ENCODE results near the gene FAM20A. TPM values are rescaled to one million over a fixed set of nuclear protein-coding genes. Genes with fewer than 3 reads are reported as not detected.

FAM20A gene
- total RNA-seq, 2 experiments from 2014 or later = not detected

DNA sequence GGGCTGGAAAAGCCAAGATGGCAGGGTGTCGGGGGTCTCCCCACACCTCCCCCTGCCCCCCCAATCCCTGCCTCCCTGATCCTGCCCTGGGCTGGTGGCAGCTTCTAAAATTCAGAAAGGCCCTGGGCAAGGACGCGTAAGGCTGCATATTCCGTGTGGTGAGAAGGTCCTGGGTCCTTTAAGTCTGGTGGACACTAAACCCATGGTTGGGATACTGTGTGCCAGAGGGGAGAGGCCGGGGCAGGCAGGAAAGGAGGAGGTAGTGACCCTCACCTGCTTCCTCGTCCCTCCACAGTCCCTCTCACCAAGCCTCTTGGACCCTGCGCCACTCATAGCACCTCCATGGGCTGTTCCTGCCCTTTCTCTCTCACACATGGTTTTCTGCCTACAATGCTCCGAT is 60.2 kb downstream of the FAM20A start:
- no peak overlapping the region for H3K4me3 ChIP-seq (ENCODE audit: low read length)
- no peaks in the 10 kb centered on the region for H3K27me3 Mint-ChIP-seq
- no peak overlapping the region for H3K4me3 Mint-ChIP-seq
- ChIA-PET POLR2A (no interaction called here), CTCF (no interaction called here)
- H3K27ac Mint-ChIP-seq = no peak overlapping the region
- H3K9me3 ChIP-seq (ENCODE audit: control insufficient read depth in 1 of 2, insufficient read depth in 1 of 2, low read length in 2 of 2) = no peaks in the 10 kb centered on the region
- H3K4me1 ChIP-seq (ENCODE audit: insufficient read depth, low read length) = no peaks in the 10 kb centered on the region
- ATAC-seq (ENCODE audit: poor library complexity) (no peak), DNase-seq (no peak)
- H3K9me3 Mint-ChIP-seq = no peaks in the 10 kb centered on the region
- H3K36me3 Mint-ChIP-seq (ENCODE audit: low read depth) = peaks cover 35% of the 10 kb centered on the region
- TF ChIP-seq, protein P1, sequence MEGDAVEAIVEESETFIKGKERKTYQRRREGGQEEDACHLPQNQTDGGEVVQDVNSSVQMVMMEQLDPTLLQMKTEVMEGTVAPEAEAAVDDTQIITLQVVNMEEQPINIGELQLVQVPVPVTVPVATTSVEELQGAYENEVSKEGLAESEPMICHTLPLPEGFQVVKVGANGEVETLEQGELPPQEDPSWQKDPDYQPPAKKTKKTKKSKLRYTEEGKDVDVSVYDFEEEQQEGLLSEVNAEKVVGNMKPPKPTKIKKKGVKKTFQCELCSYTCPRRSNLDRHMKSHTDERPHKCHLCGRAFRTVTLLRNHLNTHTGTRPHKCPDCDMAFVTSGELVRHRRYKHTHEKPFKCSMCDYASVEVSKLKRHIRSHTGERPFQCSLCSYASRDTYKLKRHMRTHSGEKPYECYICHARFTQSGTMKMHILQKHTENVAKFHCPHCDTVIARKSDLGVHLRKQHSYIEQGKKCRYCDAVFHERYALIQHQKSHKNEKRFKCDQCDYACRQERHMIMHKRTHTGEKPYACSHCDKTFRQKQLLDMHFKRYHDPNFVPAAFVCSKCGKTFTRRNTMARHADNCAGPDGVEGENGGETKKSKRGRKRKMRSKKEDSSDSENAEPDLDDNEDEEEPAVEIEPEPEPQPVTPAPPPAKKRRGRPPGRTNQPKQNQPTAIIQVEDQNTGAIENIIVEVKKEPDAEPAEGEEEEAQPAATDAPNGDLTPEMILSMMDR (IDR thresholded peaks at IDR 0.05) = no peak
- H3K36me3 ChIP-seq (ENCODE audit: insufficient read depth, low read length) = peaks cover 28% of the 10 kb centered on the region
- intact Hi-C loops (cut with DNase I, micrococcal nuclease) = no loop called here
- no peak overlapping the region for H3K27ac ChIP-seq (ENCODE audit: low read depth in 1 of 2, low read length in 2 of 2)
- H3K27me3 ChIP-seq (ENCODE audit: control insufficient read depth in 1 of 2, insufficient read depth in 2 of 2, low read length in 2 of 2) = no peaks in the 10 kb centered on the region
- H3K4me1 Mint-ChIP-seq (ENCODE audit: low read depth) = no peaks in the 10 kb centered on the region

DNA sequence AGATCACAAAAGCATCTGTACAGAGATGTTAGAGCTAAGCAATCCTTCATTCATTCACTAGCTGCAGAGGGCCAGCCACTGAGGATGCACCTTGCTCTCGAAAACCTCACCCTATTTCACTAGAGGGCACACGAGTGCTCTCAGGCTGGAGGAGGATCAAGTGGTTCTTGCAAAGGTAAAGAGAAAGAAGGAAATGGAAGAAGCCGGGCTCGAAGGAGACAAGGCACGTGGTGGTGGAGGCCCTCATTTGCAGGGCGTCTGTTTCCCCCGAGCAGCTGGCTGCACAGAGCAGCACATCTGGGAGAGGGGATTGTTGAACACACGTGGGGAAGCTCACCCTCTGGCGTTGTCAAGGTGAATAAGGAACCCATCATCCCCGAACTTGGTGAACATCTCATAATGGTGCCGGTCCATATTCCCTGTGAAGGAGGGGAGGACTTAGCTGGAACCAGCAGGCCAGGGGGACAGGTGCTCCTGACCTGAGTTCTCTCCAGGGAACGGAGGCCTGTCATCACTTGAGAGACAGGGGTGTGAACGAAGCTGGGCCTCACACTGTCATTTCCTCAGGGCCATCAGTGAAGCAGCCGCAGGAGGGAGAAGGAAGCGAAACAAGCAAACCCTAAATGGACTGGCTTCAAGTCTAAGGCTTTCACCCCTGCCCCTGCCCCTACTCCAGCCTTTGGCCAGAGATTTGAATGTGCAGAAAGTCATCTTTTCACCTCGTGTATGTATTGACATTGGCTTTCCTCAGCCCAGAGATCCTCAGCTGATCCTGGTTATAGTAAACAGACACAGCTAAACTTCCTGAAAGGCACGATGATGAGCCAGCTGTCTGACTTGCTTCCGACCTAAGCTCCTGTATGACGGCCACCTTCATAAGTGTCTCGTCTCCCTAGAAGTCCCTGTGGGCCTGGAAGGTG is 61.4 kb downstream of the FAM20A start:
- Mint-ChIP-seq H3K9me3 (no peaks in the 10 kb centered on the region), H3K4me1 (ENCODE audit: low read depth) (no peaks in the 10 kb centered on the region), H3K27me3 (no peaks in the 10 kb centered on the region), H3K4me3 (no peak overlapping the region), H3K36me3 (ENCODE audit: low read depth) (peaks cover 45% of the 10 kb centered on the region), H3K27ac (no peak overlapping the region)
- Histone ChIP-seq H3K36me3 (ENCODE audit: insufficient read depth, low read length) (peaks cover 40% of the 10 kb centered on the region), H3K4me3 (ENCODE audit: low read length) (no peak overlapping the region), H3K9me3 (ENCODE audit: control insufficient read depth in 1 of 2, insufficient read depth in 1 of 2, low read length in 2 of 2) (no peaks in the 10 kb centered on the region), H3K4me1 (ENCODE audit: insufficient read depth, low read length) (no peaks in the 10 kb centered on the region), H3K27ac (ENCODE audit: low read depth in 1 of 2, low read length in 2 of 2) (no peak overlapping the region), H3K27me3 (ENCODE audit: control insufficient read depth in 1 of 2, insufficient read depth in 2 of 2, low read length in 2 of 2) (no peaks in the 10 kb centered on the region)
- DNase-seq = peak in 1 of 14 experiments; percentile 10
- POLR2A ChIA-PET = no interaction called here
- TF ChIP-seq, protein P1 (IDR thresholded peaks at IDR 0.05) = no peak
- intact Hi-C loops (cut with DNase I, micrococcal nuclease) = loop anchor here in 1 of 2 experiments (5.0 kb wide), 1 partner anchor 707 kb away; no protein-coding TSS in a partner anchor
- ATAC-seq (ENCODE audit: poor library complexity) = no peak
- CTCF ChIA-PET = no interaction called here

DNA sequence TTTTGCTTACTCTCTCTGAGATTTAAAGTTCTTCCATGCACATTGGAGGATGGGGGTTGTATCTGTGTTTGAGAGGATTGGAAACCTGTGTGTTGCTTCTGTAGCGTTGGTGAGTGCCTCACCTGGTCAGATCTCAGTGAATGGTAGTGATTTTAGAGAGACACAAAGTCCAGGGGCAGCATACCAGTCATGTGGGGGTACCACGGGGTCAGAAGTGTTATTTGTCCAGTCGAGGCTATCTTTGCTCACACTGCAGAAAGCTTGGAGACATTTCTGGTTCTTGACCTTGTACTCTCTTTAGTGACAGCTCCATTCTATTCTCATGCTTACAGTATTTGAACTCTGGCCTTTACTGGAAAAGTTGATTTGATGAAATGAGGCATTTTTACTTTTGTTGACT is 65.2 kb downstream of the FAM20A start:
- H3K36me3 Mint-ChIP-seq (ENCODE audit: low read depth) = peaks cover 80% of the 10 kb centered on the region
- no peak overlapping the region for H3K4me3 Mint-ChIP-seq
- POLR2A ChIA-PET = no interaction called here

More for the DNA sequence above, 65.2 kb downstream of the FAM20A start:
- no peaks in the 10 kb centered on the region for H3K9me3 Mint-ChIP-seq
- CTCF ChIA-PET = no interaction called here
- Histone ChIP-seq H3K36me3 (ENCODE audit: insufficient read depth, low read length) (peaks cover 78% of the 10 kb centered on the region), H3K27me3 (ENCODE audit: control insufficient read depth in 1 of 2, insufficient read depth in 2 of 2, low read length in 2 of 2) (no peaks in the 10 kb centered on the region), H3K27ac (ENCODE audit: low read depth in 1 of 2, low read length in 2 of 2) (no peak overlapping the region), H3K4me3 (ENCODE audit: low read length) (no peak overlapping the region), H3K9me3 (ENCODE audit: control insufficient read depth in 1 of 2, insufficient read depth in 1 of 2, low read length in 2 of 2) (no peaks in the 10 kb centered on the region), H3K4me1 (ENCODE audit: insufficient read depth, low read length) (no peaks in the 10 kb centered on the region)
- DNase-seq (no peak), ATAC-seq (ENCODE audit: poor library complexity) (no peak)
- intact Hi-C loops (cut with DNase I, micrococcal nuclease) = loop anchor here in 1 of 2 experiments (5.0 kb wide), 1 partner anchor 711 kb away; no protein-coding TSS in a partner anchor
- TF ChIP-seq, protein P1 (IDR thresholded peaks at IDR 0.05) = no peak
- no peak overlapping the region for H3K27ac Mint-ChIP-seq
- no peaks in the 10 kb centered on the region for H3K27me3 Mint-ChIP-seq
- no peaks in the 10 kb centered on the region for H3K4me1 Mint-ChIP-seq (ENCODE audit: low read depth)

All from CD4-positive, alpha-beta T cell (primary cell).